Ovary (tissue), 3 donors: ENCODE results near the gene BMAL2.

Experiments used
- CTCF ChIP-seq, 3 donors: fragments of 450-650 bp in 2 of 3; fragments of 200-600 bp in 1 of 3; IDR thresholded peaks; one replicate each; pipeline versions ENCODE4 v1.5.1 to v1.8.0; 2016 to 2022; ENCODE audit warnings: antibody characterized with exemption in 3 of 3, mild to moderate bottlenecking in 1 of 3
- EP300 ChIP-seq: sonication (generic); formaldehyde crosslinking; IDR thresholded peaks from one replicate; pipeline ENCODE4 v1.6.1; 2017; ENCODE audit warnings: antibody characterized with exemption
- POLR2A ChIP-seq: fragments of 450-650 bp; IDR thresholded peaks from one replicate; pipeline ENCODE4 v1.6.1; 2017; ENCODE audit warnings: antibody characterized with exemption, mild to moderate bottlenecking, moderate library complexity
- donor health status: DM: no; HTN: no; CAD: no.

- TF ChIP-seq POLR2A (no peak), CTCF (IDR thresholded peaks at IDR 0.05) (no peak), EP300 (no peak)
Measured at GRCh38 chr12:27342536-27342935, 9.9 kb downstream of the BMAL2 start.
